ENCODE measurements around the gene TPX2.
A peak's percentile ranks its signal among the peaks of the same experiment; 100 is the strongest.

TPX2 gene

GRCh38 chr20:31835977-31836852 is 97.1 kb downstream of the TPX2 start (continued):
- no peak for TF ChIP-seq MZF1 (tag by site-specific recombination; IDR thresholded peaks at IDR 0.05; ENCODE audit: borderline replicate concordance)
- TF ChIP-seq ZNF791 (tag by site-specific recombination; IDR thresholded peaks at IDR 0.05), result no peak
- TF ChIP-seq ZNF324 (tag by site-specific recombination; IDR thresholded peaks at IDR 0.05), result 0 out of 2 replicates have a peak, but pooled peaks have one; percentile 30
- TF ChIP-seq ZBTB20 (tag by site-specific recombination; IDR thresholded peaks at IDR 0.05), result peak; percentile 54; the same call in 1 of the 2 replicates
- 0 out of 2 replicates have a peak, but pooled peaks have one; percentile 7 for TF ChIP-seq SP2 (tag by site-specific recombination; IDR thresholded peaks at IDR 0.05)
- peak; percentile 85 for TF ChIP-seq KLF17 (tag by site-specific recombination; IDR thresholded peaks at IDR 0.05)
- peak; percentile 47; the same call in 1 of the 2 replicates for TF ChIP-seq ZNF394 (tag by site-specific recombination; IDR thresholded peaks at IDR 0.05; ENCODE audit: borderline replicate concordance)
- TF ChIP-seq ZNF513 (tag by site-specific recombination; IDR thresholded peaks at IDR 0.05), result no peak
- TF ChIP-seq ZNF664 (tag by site-specific recombination; IDR thresholded peaks at IDR 0.05), result no peak
- TF ChIP-seq ZNF623 (tag by site-specific recombination; IDR thresholded peaks at IDR 0.05), result no peak
- TF ChIP-seq ZNF211 (tag by site-specific recombination; IDR thresholded peaks at IDR 0.05; ENCODE audit: low read depth), result no peak
- TF ChIP-seq ZNF830 (tag by site-specific recombination; IDR thresholded peaks at IDR 0.05; ENCODE audit: low read depth), result no peak
- TF ChIP-seq FEZF1 (tag by site-specific recombination; IDR thresholded peaks at IDR 0.05), result no peak
- no peak for TF ChIP-seq ZNF639 (tag by site-specific recombination; IDR thresholded peaks at IDR 0.05)
- TF ChIP-seq PRDM4 (tag by site-specific recombination; IDR thresholded peaks at IDR 0.05), result no peak
- peak; percentile 98 for TF ChIP-seq ZIC2 (tag by site-specific recombination; IDR thresholded peaks at IDR 0.05)
- no peak for TF ChIP-seq WT1 (tag by site-specific recombination; IDR thresholded peaks at IDR 0.05)
- no peak for TF ChIP-seq KLF9 (tag by site-specific recombination; IDR thresholded peaks at IDR 0.05; ENCODE audit: low read depth)
- TF ChIP-seq ZNF23 (tag by site-specific recombination; IDR thresholded peaks at IDR 0.05; ENCODE audit: borderline replicate concordance), result no peak
- no peak for TF ChIP-seq ZNF76 (tag by site-specific recombination; IDR thresholded peaks at IDR 0.05; ENCODE audit: borderline replicate concordance, low read depth)
- 0 out of 2 replicates have a peak, but pooled peaks have one; percentile 10 for TF ChIP-seq KLF1 (tag by site-specific recombination; IDR thresholded peaks at IDR 0.05)
- no peak for TF ChIP-seq ZNF214 (tag by site-specific recombination; IDR thresholded peaks at IDR 0.05; ENCODE audit: borderline replicate concordance)
- TF ChIP-seq ZNF561 (tag by site-specific recombination; IDR thresholded peaks at IDR 0.05; ENCODE audit: borderline replicate concordance), result no peak
- TF ChIP-seq REPIN1 (tag by site-specific recombination; IDR thresholded peaks at IDR 0.05; ENCODE audit: low read depth), result no peak
- 0 out of 2 replicates have a peak, but pooled peaks have one; percentile 31 for TF ChIP-seq PRDM10 (tag by site-specific recombination; IDR thresholded peaks at IDR 0.05)
- no peak for TF ChIP-seq HOXD13 (CRISPR knock-in tag; IDR thresholded peaks at IDR 0.05; ENCODE audit: borderline replicate concordance)
- TF ChIP-seq INSM2 (tag by site-specific recombination; IDR thresholded peaks at IDR 0.05), result no peak
